HEK293T (cell line): Measurements from ENCODE around the gene SC5D.
A peak's percentile ranks its signal among the peaks of the same experiment; 100 is the strongest.

Source experiments
- CTCF ChIA-PET: fragments of 350-600 bp; formaldehyde crosslinking; extraction: SDS; loops from one replicate; lab custom pipeline; 2021; ENCODE audit warnings: antibody characterized with exemption, inconsistent platforms; lab: Yijun Ruan, JAX
- POLR2A ChIA-PET: fragments of 350-600 bp; formaldehyde crosslinking; extraction: SDS; loops from one replicate; lab custom pipeline; 2020; ENCODE audit warnings: antibody characterized with exemption, inconsistent platforms; lab: Yijun Ruan, JAX
- DNase-seq: peaks from one replicate; pipeline ENCODE4 v3.0.0; 2012; ENCODE audit warnings: mixed read lengths; ENCODE audit errors: extremely low spot score
- ARNT ChIP-seq: fragments of 450-650 bp; IDR thresholded peaks from 2 replicates; pipeline ENCODE4 v1.6.1; 2017; ENCODE audit warnings: mild to moderate bottlenecking
- BHLHE40 ChIP-seq: fragments of 450-650 bp; IDR thresholded peaks from 2 replicates; pipeline ENCODE4 v1.6.1; 2016; ENCODE audit warnings: mild to moderate bottlenecking, moderate library complexity, borderline replicate concordance
- CTBP1 ChIP-seq: fragments of 450-650 bp; IDR thresholded peaks from 2 replicates; pipeline ENCODE4 v1.6.1; 2016; ENCODE audit warnings: borderline replicate concordance
- ELF4 ChIP-seq: fragments of 450-650 bp; IDR thresholded peaks from 2 replicates; pipeline ENCODE4 v1.6.1; 2017; ENCODE audit warnings: antibody characterized with exemption
- FOXA1 ChIP-seq: fragments of 450-650 bp; IDR thresholded peaks from 2 replicates; pipeline ENCODE4 v1.6.1; 2016; ENCODE audit warnings: mild to moderate bottlenecking
- FOXK2 ChIP-seq: fragments of 450-650 bp; IDR thresholded peaks from 2 replicates; pipeline ENCODE4 v1.6.1; 2016; ENCODE audit warnings: mild to moderate bottlenecking
- FOXM1 ChIP-seq: fragments of 450-650 bp; IDR thresholded peaks from 2 replicates; pipeline ENCODE4 v1.6.1; 2017; ENCODE audit warnings: mild to moderate bottlenecking, borderline replicate concordance
- HDGF ChIP-seq: fragments of 450-650 bp; IDR thresholded peaks from 2 replicates; pipeline ENCODE4 v1.6.1; 2017; ENCODE audit warnings: antibody characterized with exemption, borderline replicate concordance
- L3MBTL2 ChIP-seq: fragments of 450-650 bp; conservative IDR thresholded peaks from 2 replicates; pipeline ENCODE4 v1.6.1; 2016; ENCODE audit warnings: mild to moderate bottlenecking
- LEF1 ChIP-seq: fragments of 450-650 bp; IDR thresholded peaks from 2 replicates; pipeline ENCODE4 v1.6.1; 2017; ENCODE audit warnings: mild to moderate bottlenecking, borderline replicate concordance
- NFRKB ChIP-seq: fragments of 450-650 bp; IDR thresholded peaks from 2 replicates; pipeline ENCODE4 v1.6.1; 2016; ENCODE audit warnings: mild to moderate bottlenecking, moderate library complexity
- PKNOX1 ChIP-seq: fragments of 450-650 bp; IDR thresholded peaks from 2 replicates; pipeline ENCODE4 v1.6.1; 2016
- SP1 ChIP-seq: fragments of 450-650 bp; IDR thresholded peaks from 2 replicates; pipeline ENCODE4 v1.6.1; 2017
- SUZ12 ChIP-seq: fragments of 450-650 bp; IDR thresholded peaks from 2 replicates; pipeline ENCODE4 v1.6.1; 2016; ENCODE audit warnings: mild to moderate bottlenecking
- TARDBP ChIP-seq: fragments of 450-650 bp; IDR thresholded peaks from 2 replicates; pipeline ENCODE4 v1.6.1; 2016
- ZNF384 ChIP-seq: fragments of 450-650 bp; IDR thresholded peaks from 2 replicates; pipeline ENCODE4 v1.6.1; 2016

SC5D gene

GRCh38 chr11:121257289-121257688 is 35.3 kb upstream of the SC5D start:
- ChIA-PET POLR2A (no interaction called here), CTCF (no interaction called here)
- DNase-seq: no peak
- TF ChIP-seq NFRKB (no peak), HDGF (no peak)

GRCh38 chr11:121257976-121258375 is 34.6 kb upstream of the SC5D start:
- ChIA-PET CTCF (no interaction called here), POLR2A (no interaction called here)
- TF ChIP-seq FOXM1 (no peak), FOXK2 (no peak), SUZ12 (no peak), TARDBP (no peak), ZNF384 (no peak), BHLHE40 (no peak), HDGF (no peak), FOXA1 (no peak), LEF1 (no peak), SP1 (no peak), NFRKB (no peak)

DNA sequence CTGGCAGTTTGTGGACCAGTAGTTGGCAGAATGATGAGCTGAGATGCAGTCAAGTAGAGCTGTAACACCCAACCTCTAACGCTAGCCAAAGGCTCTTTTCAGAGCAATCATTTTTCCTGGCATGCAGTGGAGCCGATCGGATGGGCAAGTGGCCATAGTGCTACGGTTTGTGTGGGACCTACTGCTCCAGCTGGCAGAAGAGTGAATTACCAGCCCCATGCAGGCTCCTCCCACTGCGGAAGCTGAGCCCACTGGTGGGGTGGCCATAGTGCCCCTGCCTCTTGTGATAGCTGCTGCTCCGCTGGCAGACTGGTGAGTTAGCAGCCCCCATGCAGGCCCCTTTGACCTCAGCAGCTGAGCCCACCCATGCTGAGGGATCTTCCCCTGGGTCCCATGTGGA is 27.0 kb upstream of the SC5D start:
- peak; percentile 22 for DNase-seq
- POLR2A ChIA-PET: no interaction called here
- CTCF ChIA-PET: no interaction called here

More at GRCh38 chr11:121257976-121258375, 34.6 kb upstream of the SC5D start:
- DNase-seq: no peak

DNA sequence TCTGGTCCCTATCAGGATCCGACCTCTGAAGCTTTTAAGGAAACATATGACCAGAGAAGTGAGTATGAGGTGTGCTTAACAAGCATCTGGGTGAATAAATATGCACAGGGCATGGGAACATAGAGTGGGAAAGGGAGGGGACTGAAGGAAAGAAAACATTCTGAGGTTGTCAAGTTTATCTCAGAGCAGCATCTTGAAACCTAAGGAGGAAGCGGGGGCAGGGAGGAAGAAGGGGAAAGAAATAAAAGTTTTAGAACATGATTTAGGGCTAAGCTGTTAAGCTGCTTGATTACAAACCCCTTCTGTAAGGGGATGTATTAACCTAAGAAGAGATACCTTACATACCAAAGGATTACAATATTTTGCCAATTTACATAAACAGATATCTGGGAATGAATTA is 24.0 kb upstream of the SC5D start:
- POLR2A ChIA-PET: interaction anchor here (1.6 kb wide), 1 partner anchor 24 kb away, joined by 4 read pairs; the partner anchor contains the start of gene SC5D
- CTCF ChIA-PET: no interaction called here
- TF ChIP-seq HDGF (no peak), FOXA1 (no peak), BHLHE40 (no peak), FOXK2 (no peak), TARDBP (no peak), LEF1 (no peak), ZNF384 (no peak)

More for the DNA sequence above, 27.0 kb upstream of the SC5D start:
- TF ChIP-seq ARNT: no peak
- TF ChIP-seq LEF1: no peak
- no peak for TF ChIP-seq BHLHE40
- no peak for TF ChIP-seq L3MBTL2
- no peak for TF ChIP-seq SUZ12
- TF ChIP-seq NFRKB: no peak
- no peak for TF ChIP-seq CTBP1
- TF ChIP-seq ELF4: no peak

DNA sequence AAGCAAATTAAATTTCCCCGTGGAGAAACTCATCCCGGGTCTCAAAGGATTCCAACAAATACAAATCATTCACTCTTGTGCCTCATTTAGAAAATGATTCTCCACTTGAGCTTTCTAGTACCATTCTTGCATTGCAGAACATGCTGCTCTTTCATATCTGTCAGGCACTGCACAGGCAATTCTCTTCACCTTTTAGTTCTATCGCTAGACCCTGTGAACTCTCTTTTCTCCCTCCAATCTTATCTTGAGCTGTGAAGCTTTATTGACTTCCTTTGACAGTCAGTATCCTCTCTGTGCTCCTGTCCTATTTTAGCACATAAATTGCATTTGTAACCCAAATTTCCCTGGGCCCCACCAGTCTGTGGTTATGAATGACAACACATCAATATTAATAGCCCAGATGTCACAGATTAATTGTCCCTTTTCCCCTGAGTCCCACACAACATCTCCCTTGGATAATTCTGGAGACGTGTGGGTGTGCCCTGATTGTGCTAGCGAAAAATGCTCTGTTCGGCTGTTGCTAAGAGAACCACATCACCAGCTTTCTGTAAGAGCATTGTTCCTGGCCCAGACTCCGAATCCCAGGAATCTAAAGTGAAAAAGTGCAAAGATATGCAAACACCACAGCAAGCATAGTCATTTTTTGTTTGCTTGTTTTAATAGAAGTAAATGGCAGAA is 22.4 kb upstream of the SC5D start:
- ChIA-PET CTCF (no interaction called here), POLR2A (interaction anchor here (3.6 kb wide), 1 partner anchor 22 kb away, joined by 14 read pairs; the partner anchor contains the start of gene SC5D)
- DNase-seq: no peak
- no peak for TF ChIP-seq NFRKB
- TF ChIP-seq TARDBP: no peak
- no peak for TF ChIP-seq PKNOX1
- TF ChIP-seq L3MBTL2: no peak
- no peak for TF ChIP-seq FOXM1
- TF ChIP-seq FOXK2: no peak
- TF ChIP-seq CTBP1: no peak
- no peak for TF ChIP-seq HDGF
- TF ChIP-seq ZNF384: no peak
- TF ChIP-seq BHLHE40: no peak
- TF ChIP-seq SUZ12: no peak
- TF ChIP-seq SP1: no peak
- TF ChIP-seq ELF4: no peak
- no peak for TF ChIP-seq LEF1
- no peak for TF ChIP-seq FOXA1

More for the DNA sequence above, 24.0 kb upstream of the SC5D start:
- DNase-seq: no peak

DNA sequence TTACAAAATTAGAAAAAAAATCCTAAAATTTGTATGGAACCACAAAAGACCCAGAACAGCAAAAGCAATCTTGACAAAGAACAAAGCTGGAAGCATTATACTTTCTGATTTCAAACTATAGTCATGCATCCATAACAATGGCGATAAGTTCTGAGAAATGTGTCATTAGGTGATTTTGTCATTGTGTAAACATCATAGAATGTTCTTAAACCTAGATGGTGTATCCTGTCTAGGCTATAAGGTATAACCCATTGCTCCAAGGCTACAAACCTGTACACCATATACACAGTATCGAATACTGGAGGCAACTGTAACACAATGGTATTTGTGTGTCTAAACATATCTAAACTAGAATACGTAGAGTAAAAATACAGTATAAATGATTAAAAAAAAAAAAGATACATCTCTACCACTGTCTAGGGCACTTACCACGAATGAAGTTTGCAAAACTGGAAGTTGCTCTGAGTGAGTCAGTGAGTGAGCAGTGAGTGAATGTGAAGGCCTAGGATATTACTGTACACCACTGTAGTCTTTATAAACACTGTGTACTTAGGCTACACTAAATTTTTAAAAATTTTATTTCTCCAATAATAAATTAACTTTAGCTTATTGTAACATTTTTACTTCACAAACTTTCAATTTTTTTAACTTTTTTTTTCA is 18.1 kb upstream of the SC5D start:
- no peak for TF ChIP-seq CTBP1
- TF ChIP-seq ELF4: no peak
- POLR2A ChIA-PET: no interaction called here
- CTCF ChIA-PET: interaction anchor here (0.6 kb wide), 1 partner anchor 25 kb away, joined by 5 read pairs; no protein-coding TSS in a partner anchor

GRCh38 chr11:121281698-121282097 is 10.9 kb upstream of the SC5D start:
- ChIA-PET POLR2A (no interaction called here), CTCF (no interaction called here)
- no peak for TF ChIP-seq CTBP1
- TF ChIP-seq ZNF384: no peak
- no peak for TF ChIP-seq FOXK2
- TF ChIP-seq NFRKB: no peak
- TF ChIP-seq L3MBTL2: no peak
- TF ChIP-seq BHLHE40: no peak
- TF ChIP-seq FOXA1: no peak
- no peak for TF ChIP-seq SUZ12
- no peak for TF ChIP-seq HDGF
- TF ChIP-seq FOXM1: no peak
- TF ChIP-seq TARDBP: no peak
- TF ChIP-seq ELF4: no peak
- TF ChIP-seq SP1: no peak
- TF ChIP-seq PKNOX1: no peak
- no peak for TF ChIP-seq LEF1
- no peak for TF ChIP-seq ARNT
- no peak for DNase-seq

More for the DNA sequence above, 18.1 kb upstream of the SC5D start:
- no peak for DNase-seq
